MV-4-11 (cell line): ENCODE data around the gene GPR143.
"Not testable (repeated sequence)": the region's sequence is repeated elsewhere in the genome, so short reads cannot be mapped to it uniquely, and the experiment has no call there.

Experiments used
- DNase-seq: peaks from one replicate; lab custom pipeline; 2025; lab: John Stamatoyannopoulos, UW

The GPR143 gene

GRCh38 chrX:9768321-9768839 is 2.7 kb upstream of the GPR143 start:
- not testable (repeated sequence) for DNase-seq

DNA sequence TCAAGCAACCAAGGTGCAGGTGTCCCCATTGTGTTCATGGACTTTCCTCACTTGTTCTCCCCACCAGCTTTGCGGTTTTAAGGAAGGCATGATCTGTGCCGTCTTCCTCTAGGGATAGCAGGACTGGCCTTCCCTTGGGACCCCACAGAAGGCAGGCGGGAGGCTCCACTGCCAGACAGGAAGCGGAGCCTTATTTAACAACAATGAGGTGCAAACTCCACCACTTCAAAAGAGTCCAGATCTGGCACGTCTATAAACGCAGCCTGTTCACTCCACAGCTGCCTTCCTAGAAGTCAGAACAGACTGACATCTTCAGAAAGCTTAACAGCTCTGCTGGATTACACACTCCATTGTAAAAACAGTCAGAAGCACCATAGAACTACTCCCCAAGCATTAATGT is 1.7 kb upstream of the GPR143 start:
- DNase-seq = no peak

GRCh38 chrX:9765072-9765736 is 443 bp downstream of the GPR143 start:
- no peak for DNase-seq

DNA sequence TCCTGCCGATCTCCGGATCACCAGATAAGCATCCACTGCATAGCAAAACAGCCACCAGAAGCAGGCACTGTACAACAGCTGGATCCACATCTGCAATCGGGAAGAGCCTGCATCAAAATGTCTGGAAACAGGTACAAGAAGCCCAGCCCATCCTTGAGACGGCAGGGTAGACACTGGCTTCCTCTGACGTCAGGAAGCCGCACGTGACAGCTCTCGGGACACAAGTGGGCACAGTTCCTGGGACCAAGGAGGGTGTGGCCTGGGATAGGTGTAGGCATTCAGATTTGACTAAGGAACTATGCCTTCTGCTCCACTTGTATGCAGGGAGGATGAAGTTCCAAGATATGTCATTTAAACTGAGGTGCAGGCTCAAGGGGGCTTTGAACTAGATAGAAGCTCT is 6.3 kb downstream of the GPR143 start:
- no peak for DNase-seq

DNA sequence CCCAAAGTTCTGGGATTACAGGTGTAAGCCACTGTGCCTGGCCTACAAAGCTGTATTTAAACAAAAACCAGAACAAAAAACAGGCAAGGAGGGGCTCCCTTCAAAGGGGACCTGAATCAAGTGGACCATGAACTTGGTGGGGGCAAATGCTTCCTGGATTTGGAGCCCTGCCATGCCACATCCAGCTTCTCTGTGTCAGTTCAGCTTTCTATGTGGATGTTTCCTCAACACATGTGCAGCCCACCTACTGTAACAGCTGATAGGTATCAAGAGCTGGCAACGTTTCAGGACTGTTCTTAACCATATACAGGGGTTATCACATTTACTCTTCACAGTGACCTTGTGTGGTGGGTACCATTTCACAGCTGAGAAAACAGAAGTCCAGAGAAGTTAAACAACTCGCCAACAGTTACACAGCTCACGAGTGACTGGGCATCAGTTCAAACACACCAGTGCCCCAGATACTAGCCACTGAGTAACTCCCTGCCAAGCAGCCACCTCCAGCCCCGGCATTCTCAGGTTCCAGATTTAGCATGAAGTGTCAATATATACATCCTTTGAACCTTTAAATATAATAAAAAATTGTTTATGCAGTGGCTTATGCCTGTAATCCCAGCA is 7.5 kb downstream of the GPR143 start:
- DNase-seq = no peak

GRCh38 chrX:9757366-9757765 is 8.3 kb downstream of the GPR143 start:
- DNase-seq = no peak

DNA sequence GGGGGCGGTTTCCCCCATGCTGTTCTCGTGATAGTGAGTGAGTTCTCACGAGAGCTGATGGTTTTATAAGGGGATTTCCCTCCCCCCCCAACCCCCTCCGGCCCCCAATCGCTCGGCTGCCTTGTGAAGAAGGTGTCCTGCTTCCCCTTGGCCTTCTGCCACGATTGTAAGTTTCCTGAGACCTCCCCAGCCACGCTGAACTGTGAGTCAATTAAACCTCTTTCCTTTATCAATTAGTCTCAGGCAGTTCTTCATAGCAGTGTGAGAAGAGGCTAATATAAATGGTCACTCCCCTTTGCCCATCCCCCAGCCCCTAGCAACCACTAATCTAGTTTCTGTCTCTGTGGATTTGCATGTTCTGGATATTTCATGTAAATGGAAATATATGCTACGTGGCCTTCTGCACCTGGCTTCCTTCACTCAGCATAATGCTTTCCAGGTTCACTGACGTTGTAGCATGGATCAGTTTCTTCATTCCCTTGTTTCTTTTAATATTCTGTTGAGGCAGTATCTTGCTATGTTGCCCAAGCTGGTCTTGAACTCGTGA is 16.4 kb downstream of the GPR143 start:
- no peak for DNase-seq

- DNase-seq = no peak
These were observed 18.0 kb downstream of the GPR143 start for GRCh38 chrX:9747644-9748043.

DNA sequence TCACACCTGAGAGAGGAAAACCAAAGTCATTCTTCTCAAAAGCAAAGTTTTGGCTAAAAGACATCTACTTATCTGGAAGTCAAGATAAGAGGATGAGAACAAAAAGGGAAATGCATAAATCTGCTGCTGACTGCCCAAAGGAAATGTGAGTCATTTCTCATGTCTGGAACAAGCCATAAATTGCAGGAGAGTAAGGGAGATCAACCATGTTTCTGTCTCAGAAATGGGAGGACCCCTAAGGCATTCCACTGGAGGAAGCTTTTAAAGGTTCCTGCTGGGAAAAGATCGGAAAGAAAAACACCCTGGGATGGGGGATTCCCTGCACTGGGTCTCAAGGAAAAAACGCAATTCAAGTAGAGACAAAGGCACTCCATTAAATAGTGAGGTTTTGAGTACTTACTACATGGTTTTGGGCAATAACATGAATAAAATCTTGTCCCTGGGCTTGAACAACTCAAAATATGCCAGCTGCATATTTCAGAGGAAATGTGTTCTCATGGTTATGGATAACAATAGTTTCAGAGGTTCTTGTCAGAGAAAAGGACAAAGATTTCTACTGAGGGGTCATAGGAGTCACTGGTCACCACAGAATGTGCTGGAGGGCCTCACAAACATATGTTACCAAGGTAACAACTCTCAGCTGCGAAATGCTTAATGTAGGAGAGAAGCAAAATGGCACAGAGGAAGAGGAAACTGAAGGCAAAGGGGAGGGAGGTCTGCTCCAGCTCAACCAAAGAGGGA is 19.3 kb downstream of the GPR143 start:
- peak; percentile 73 for DNase-seq

- DNase-seq = peak; percentile 51
These were observed 20.1 kb downstream of the GPR143 start for GRCh38 chrX:9745417-9746115.

DNA sequence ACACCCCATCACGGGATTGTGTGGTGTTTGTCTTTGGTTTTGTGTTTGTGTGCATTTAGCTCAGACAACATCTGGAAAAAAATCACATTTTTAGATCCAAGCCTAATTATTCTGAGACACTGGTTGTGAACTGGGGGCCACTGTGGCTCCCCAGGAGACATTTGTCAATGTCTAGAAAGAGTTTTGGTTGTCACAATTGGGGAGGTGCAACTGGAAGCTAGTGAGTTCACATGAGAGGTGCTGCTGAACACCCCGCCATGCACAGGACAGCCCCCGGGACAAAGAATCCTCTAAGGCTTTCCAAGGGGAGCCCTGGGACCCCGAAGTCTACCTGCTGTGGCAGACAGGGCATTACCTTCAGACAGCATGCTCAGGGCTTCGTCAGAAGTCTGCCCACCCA is 26.5 kb downstream of the GPR143 start:
- no peak for DNase-seq

DNA sequence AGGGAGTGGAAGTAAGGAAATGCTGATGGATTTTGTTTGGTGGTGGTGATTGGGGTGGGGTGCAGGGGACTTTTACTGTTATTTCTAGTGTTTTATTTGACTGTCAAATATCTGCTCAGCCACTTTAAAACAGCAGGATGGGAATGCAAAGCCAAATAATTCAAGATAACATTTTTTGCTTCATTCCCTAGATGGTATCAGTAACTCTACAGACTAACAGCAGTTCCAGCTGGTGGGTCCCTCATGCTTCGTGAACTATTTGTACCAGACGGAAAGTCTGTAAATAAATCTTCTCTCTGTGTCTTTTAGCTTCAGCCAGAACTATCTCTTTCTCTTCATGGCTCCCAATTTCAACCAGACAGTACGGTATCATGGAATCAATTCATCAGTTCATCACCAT is 27.5 kb downstream of the GPR143 start:
- DNase-seq = no peak

GRCh38 chrX:9737363-9737762 is 28.3 kb downstream of the GPR143 start:
- no peak for DNase-seq

- DNase-seq = no peak
These were observed 34.9 kb downstream of the GPR143 start for GRCh38 chrX:9730752-9731151.

- no peak for DNase-seq
These were observed 35.6 kb downstream of the GPR143 start for GRCh38 chrX:9730078-9730477.

DNA sequence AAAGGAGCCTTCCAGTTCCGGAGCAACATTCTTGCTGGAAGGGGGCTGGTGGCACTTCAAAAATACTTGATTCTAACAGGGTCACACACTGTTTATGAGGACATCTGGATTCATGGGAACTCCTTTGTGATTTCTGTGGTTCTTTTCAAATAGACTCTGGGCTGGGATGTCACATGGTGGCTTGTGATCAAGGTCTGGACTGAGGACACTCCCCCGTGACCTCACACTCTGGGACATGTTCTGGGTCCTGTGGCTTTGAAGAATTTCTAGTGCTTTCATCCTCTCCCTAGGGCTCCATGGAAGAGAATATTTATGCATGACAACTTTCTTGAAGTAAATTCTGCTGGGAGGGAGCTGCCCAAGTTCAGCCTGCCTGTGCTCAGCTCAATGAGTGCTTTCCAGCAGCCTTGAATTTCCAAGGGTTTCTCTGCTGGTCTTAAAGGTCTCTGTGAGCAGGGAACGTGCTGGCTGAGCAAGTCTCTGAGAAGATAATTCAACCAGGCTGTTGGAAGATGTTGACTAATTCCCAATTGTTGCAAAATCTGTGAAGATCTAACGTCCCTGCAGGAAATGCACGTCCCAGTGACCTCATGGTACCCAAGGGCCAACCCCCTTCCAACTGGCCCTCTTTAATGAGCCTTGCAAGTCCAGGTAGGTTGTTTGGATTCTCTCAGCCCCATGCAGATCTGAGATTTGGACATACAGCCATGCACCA is 36.3 kb downstream of the GPR143 start:
- no peak for DNase-seq

DNA sequence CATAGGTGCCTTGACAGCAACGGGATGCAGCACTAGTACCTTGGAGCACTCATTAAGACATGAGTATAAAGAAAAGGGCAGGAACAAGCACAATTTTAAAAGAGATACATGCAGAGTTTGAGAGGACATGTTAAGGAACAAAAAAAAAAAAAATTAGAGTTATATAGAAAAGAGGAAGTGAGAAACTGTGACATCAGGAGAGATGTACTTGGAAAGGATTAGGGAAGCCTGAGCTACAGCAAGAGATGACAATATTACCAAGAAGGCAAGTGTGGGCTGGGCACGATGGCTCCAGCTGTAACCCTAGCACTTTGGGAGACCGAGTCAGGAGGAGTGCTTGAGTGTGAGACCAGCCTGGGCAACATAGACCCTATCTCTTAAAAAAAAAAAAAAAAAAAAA is 37.4 kb downstream of the GPR143 start:
- peak; percentile 84 for DNase-seq

GRCh38 chrX:9724711-9725110 is 40.9 kb downstream of the GPR143 start:
- DNase-seq = no peak

GRCh38 chrX:9717376-9717775 is 48.3 kb downstream of the GPR143 start:
- no peak for DNase-seq

GRCh38 chrX:9710332-9710731 is 55.3 kb downstream of the GPR143 start:
- DNase-seq = no peak

DNA sequence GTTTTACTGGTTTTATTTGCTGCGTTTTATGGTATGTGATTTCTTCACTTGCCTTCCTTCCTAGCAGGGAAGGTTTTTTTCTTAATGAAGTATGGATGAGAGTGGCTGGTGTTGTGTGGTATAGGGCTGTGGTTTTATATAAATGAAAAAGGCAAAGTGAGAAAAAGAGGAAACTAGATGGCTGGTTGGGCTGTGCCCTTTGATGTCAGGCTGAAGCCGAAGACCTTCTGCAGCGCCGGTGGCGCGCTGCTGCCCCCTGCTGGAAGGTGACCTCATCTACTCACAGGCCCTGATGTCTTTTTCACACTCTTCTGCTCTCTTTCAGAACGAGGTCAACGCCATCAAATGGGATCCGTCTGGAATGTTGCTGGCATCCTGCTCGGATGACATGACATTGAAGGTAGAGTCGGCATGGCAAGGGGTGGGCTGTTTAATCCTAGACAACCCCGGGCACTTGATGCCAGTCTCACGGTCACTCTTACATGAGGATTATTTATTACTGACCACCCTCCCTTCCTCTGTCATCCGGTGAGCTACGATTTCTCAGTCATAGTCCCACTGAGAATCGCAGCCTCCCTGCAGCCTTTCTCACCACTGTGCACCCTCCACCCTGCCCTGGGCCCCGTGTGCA is 56.6 kb downstream of the GPR143 start:
- DNase-seq = peak; percentile 66
